ENCODE results near the gene AUP1. TPM values are rescaled to one million over a fixed set of nuclear protein-coding genes. Genes with fewer than 3 reads are reported as not detected.

The AUP1 gene
- total and polyA plus RNA-seq, 2 of the 8 experiments (the other 6 are each of a cell fraction or from before 2014, with no cell fraction given), result 83.4 to 121 TPM

GRCh38 chr2:74488643-74489481 is 40.6 kb downstream of the AUP1 start:
- Histone ChIP-seq H2BK120ac (replicated peaks; ENCODE audit: low read depth, low read length) (no peak overlapping the region), H2BK12ac (ENCODE audit: low read depth, low read length) (no peak overlapping the region), H4K91ac (replicated peaks; ENCODE audit: insufficient read length, low read length) (no peak overlapping the region), H2BK15ac (ENCODE audit: low read length) (no peak overlapping the region), H3K56ac (replicated peaks; ENCODE audit: insufficient read length, low read depth, low read length) (no peak overlapping the region), H2AK5ac (ENCODE audit: low read depth, low read length) (no peak overlapping the region), H2BK5ac (ENCODE audit: low read depth, low read length) (no peak overlapping the region), H3K79me2 (ENCODE audit: control insufficient read depth in 1 of 2, insufficient read depth in 2 of 2, low read length in 2 of 2) (0 out of 4 replicates have a peak, but pooled peaks cover 0 to 2% of the 10 kb centered on the region in 2 experiments), H3K9ac (replicated peaks in 1 of 4; ENCODE audit: extremely low read depth in 1 of 4, low read depth in 3 of 4, low read length in 3 of 4) (no peak overlapping the region), H3K23ac (ENCODE audit: insufficient read length) (no peak overlapping the region), H3K27ac (ENCODE audit: low read depth, low read length) (no peak overlapping the region), H3K14ac (ENCODE audit: insufficient read length) (no peak overlapping the region), H3K9me3 (ENCODE audit: insufficient read depth in 2 of 2, low read depth in 1 of 2, low read length in 1 of 2) (no peaks in the 10 kb centered on the region), H3K4me3 (ENCODE audit: extremely low read depth in 1 of 4, insufficient read depth in 2 of 4, low read depth in 3 of 4, low read length in 4 of 4) (no peak overlapping the region), H3K79me1 (ENCODE audit: low read depth, low read length) (no peaks in the 10 kb centered on the region), H2AFZ (ENCODE audit: low read length) (no peak overlapping the region), H2BK20ac (ENCODE audit: low read length) (no peak overlapping the region), H3K4me2 (ENCODE audit: insufficient read depth in 1 of 2, low read depth in 2 of 2, low read length in 2 of 2) (no peak overlapping the region), H3K23me2 (ENCODE audit: low read depth, low read length) (no peaks in the 10 kb centered on the region), H3K4ac (replicated peaks; ENCODE audit: insufficient read length, low read depth, low read length) (no peak overlapping the region), H4K20me1 (replicated peaks in 1 of 2; ENCODE audit: control insufficient read depth in 1 of 2, insufficient read depth in 2 of 2, low read length in 2 of 2) (peaks cover 2 to 6% of the 10 kb centered on the region in 2 experiments), H3K18ac (ENCODE audit: extremely low read depth, low read length) (no peak overlapping the region), H4K8ac (ENCODE audit: extremely low read depth, insufficient read depth, low read length) (no peak overlapping the region), H3K4me1 (replicated peaks in 1 of 4; ENCODE audit: control insufficient read depth in 3 of 4, insufficient read depth in 4 of 4, low read length in 3 of 4) (no peaks in the 10 kb centered on the region), H3K27me3 (replicated peaks in 1 of 4; ENCODE audit: control insufficient read depth in 3 of 4, extremely low read depth in 1 of 4, insufficient read depth in 3 of 4, low read length in 3 of 4) (no peaks in the 10 kb centered on the region), H4K5ac (ENCODE audit: insufficient read length, low read depth, low read length) (no peak overlapping the region), H3K36me3 (ENCODE audit: control insufficient read depth in 2 of 4, insufficient read depth in 4 of 4, low read length in 3 of 4) (peaks cover 7 to 22% (median 18%) of the 10 kb centered on the region in 4 experiments)
- CTCF ChIA-PET (ENCODE audit: partially characterized antibody), result interaction anchor here (0.9 to 6.9 kb wide), 8 partner anchors 12 to 98 kb away, joined by 3 to 37 read pairs (median 4); partner anchors contain the start of genes INO80B and LBX2
- DNase-seq (ENCODE audit: low read depth in 1 of 2, low spot score in 2 of 2) (no peak), FAIRE-seq (no peak)
- 88% methylated on average over 9 of the region's 9 CpGs; no CpG with 5 or more reads in 1 of the 2 experiments for WGBS, 2 experiments (ENCODE audit: extremely low coverage in 1 of 2, insufficient coverage in 1 of 2, insufficient read length in 1 of 2, insufficient replicate concordance in 2 of 2, low coverage in 1 of 2, low lambda C conversion rate in 2 of 2, missing lambda C conversion rate in 1 of 2)
- no peak for TF ChIP-seq MAX (IDR thresholded peaks at IDR 0.05)
- POLR2A ChIA-PET (ENCODE audit: partially characterized antibody), result interaction anchor here (0.9 to 3.2 kb wide), 9 partner anchors 8 to 50 kb away, joined by 3 to 11 read pairs (median 4); partner anchors contain the start of genes LBX2, PCGF1 and WBP1
